HL-60 (cell line): ENCODE data around the gene MYOZ2.

Experiments used
- DNase-seq, 2 experiments: peaks; one replicate each; pipeline ENCODE4 v3.0.0-alpha.2; 2010 to 2020; ENCODE audit warnings: low read depth in 1 of 2, low spot score in 1 of 2
- H3K27ac ChIP-seq: fragments of 250-450 bp; sonication (Bioruptor Pico); replicated peaks from 2 replicates; pipeline ENCODE4 v1.5.1; 2020; ENCODE audit warnings: mild to moderate bottlenecking, moderate library complexity
- H3K27me3 ChIP-seq: fragments of 250-450 bp; sonication (Bioruptor Pico); 2 replicates; pipeline ENCODE4 v1.5.1; 2021; ENCODE audit warnings: mild to moderate bottlenecking, moderate library complexity; ENCODE audit not compliant: insufficient read depth, poor library complexity, severe bottlenecking
- H3K4me3 ChIP-seq: replicated peaks from 2 replicates; pipeline ENCODE4 v1.5.1; 2011; ENCODE audit warnings: mild to moderate bottlenecking, control low read depth, low read length; ENCODE audit not compliant: insufficient read depth
- CTCF ChIP-seq: IDR thresholded peaks from one replicate; pipeline ENCODE4 v1.5.1; 2011; ENCODE audit warnings: low read length, control low read depth, inconsistent platforms; ENCODE audit not compliant: insufficient read depth
- GABPA ChIP-seq: IDR thresholded peaks from 2 replicates; pipeline ENCODE4 v1.6.1; 2012; ENCODE audit warnings: low read depth
- POLR2AphosphoS5 ChIP-seq: IDR thresholded peaks from 2 replicates; pipeline ENCODE4 v1.6.1; 2012; ENCODE audit warnings: low read depth
- SPI1 ChIP-seq: IDR thresholded peaks from 2 replicates; pipeline ENCODE4 v1.6.1; 2012; ENCODE audit warnings: low read depth, mild to moderate bottlenecking, borderline replicate concordance
- TF ChIP-seq, protein P1 (sequence below): IDR thresholded peaks from 2 replicates; pipeline ENCODE4 v1.6.1; 2012; ENCODE audit warnings: low read depth; ENCODE audit not compliant: insufficient replicate concordance

MYOZ2 gene

GRCh38 chr4:119097282-119097900 lies 38.2 kb upstream of the MYOZ2 start:
- DNase-seq, result no peak
- TF ChIP-seq GABPA (no peak), CTCF (no peak), SPI1 (no peak), POLR2AphosphoS5 (no peak)
- TF ChIP-seq, protein P1, sequence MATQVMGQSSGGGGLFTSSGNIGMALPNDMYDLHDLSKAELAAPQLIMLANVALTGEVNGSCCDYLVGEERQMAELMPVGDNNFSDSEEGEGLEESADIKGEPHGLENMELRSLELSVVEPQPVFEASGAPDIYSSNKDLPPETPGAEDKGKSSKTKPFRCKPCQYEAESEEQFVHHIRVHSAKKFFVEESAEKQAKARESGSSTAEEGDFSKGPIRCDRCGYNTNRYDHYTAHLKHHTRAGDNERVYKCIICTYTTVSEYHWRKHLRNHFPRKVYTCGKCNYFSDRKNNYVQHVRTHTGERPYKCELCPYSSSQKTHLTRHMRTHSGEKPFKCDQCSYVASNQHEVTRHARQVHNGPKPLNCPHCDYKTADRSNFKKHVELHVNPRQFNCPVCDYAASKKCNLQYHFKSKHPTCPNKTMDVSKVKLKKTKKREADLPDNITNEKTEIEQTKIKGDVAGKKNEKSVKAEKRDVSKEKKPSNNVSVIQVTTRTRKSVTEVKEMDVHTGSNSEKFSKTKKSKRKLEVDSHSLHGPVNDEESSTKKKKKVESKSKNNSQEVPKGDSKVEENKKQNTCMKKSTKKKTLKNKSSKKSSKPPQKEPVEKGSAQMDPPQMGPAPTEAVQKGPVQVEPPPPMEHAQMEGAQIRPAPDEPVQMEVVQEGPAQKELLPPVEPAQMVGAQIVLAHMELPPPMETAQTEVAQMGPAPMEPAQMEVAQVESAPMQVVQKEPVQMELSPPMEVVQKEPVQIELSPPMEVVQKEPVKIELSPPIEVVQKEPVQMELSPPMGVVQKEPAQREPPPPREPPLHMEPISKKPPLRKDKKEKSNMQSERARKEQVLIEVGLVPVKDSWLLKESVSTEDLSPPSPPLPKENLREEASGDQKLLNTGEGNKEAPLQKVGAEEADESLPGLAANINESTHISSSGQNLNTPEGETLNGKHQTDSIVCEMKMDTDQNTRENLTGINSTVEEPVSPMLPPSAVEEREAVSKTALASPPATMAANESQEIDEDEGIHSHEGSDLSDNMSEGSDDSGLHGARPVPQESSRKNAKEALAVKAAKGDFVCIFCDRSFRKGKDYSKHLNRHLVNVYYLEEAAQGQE, result no peak

GRCh38 chr4:119098306-119098705 lies 37.3 kb upstream of the MYOZ2 start:
- DNase-seq, result no peak
- Histone ChIP-seq H3K4me3 (no peak overlapping the region), H3K27ac (no peak overlapping the region), H3K27me3 (no peaks in the 10 kb centered on the region)
- TF ChIP-seq SPI1 (no peak), CTCF (no peak), POLR2AphosphoS5 (no peak), GABPA (no peak)
- TF ChIP-seq, protein P1, result no peak

More at GRCh38 chr4:119097282-119097900, 38.2 kb upstream of the MYOZ2 start:
- Histone ChIP-seq H3K4me3 (no peak overlapping the region), H3K27ac (no peak overlapping the region), H3K27me3 (no peaks in the 10 kb centered on the region)

DNA sequence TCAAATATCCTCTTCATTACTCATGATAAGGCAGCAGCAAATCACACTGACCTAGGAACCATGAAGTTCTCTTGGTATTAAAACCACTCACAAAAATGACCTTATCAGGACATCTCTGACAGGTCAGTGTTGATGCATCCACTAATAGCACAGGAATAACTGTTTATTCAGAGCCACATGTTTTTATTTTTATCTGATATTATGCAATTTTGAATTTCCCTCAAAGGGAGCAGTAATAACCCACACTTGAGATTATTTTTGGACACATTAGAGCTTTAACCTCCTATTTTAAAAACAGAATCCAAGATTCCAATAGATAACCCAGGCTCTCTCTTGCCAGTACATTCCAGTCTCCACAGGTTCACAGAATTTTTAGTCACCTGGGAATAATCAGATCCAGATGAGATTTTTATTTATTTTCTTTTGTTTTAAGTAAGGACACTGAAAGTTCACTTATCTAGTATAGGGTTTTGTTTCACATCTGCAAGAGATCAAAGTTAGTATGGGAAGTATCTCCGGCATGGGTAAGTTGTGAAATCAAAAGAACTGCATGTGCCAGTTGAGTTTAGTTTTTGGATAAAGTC lies 36.3 kb upstream of the MYOZ2 start:
- H3K4me3 ChIP-seq, result no peak overlapping the region
- no peak for DNase-seq
- H3K27me3 ChIP-seq, result no peaks in the 10 kb centered on the region
- no peak overlapping the region for H3K27ac ChIP-seq
- TF ChIP-seq POLR2AphosphoS5 (no peak), SPI1 (no peak), GABPA (no peak), CTCF (no peak)
- TF ChIP-seq, protein P1, result no peak
